GM23248 (cell line): Measurements from ENCODE around the gene GLYATL2. TPM values are rescaled to one million over a fixed set of nuclear protein-coding genes. Genes with fewer than 3 reads are reported as not detected.

Experiments used
- DNase-seq: peaks from one replicate; pipeline ENCODE4 v3.0.0-alpha.2; 2015
- H2AFZ ChIP-seq: fragments of 200-600 bp; sonication (generic); 2 replicates; pipeline ENCODE4 v1.6.1; 2016; ENCODE audit warnings: antibody characterized with exemption
- H3F3A ChIP-seq: fragments of 200-600 bp; sonication (generic); 2 replicates; pipeline ENCODE4 v1.6.1; 2016; ENCODE audit warnings: mild to moderate bottlenecking, antibody characterized with exemption, mixed run types; ENCODE audit not compliant: insufficient read depth
- H3K27ac ChIP-seq: fragments of 200-600 bp; sonication (generic); 2 replicates; pipeline ENCODE4 v1.5.1; 2016; ENCODE audit warnings: mild to moderate bottlenecking
- H3K27me3 ChIP-seq: fragments of 200-600 bp; sonication (generic); replicated peaks from 2 replicates; pipeline ENCODE4 v1.6.1; 2016; ENCODE audit warnings: mild to moderate bottlenecking; ENCODE audit not compliant: insufficient read depth
- H3K36me3 ChIP-seq: fragments of 200-600 bp; sonication (generic); 2 replicates; pipeline ENCODE4 v1.6.1; 2016; ENCODE audit warnings: low read depth, mild to moderate bottlenecking
- H3K4me1 ChIP-seq: fragments of 200-600 bp; sonication (generic); 2 replicates; pipeline ENCODE4 v1.6.1; 2016; ENCODE audit warnings: mild to moderate bottlenecking; ENCODE audit not compliant: insufficient read depth
- H3K4me2 ChIP-seq: fragments of 200-600 bp; sonication (generic); one replicate; pipeline ENCODE4 v1.6.1; 2016; ENCODE audit warnings: mild to moderate bottlenecking; ENCODE audit not compliant: unreplicated experiment
- H3K4me3 ChIP-seq: fragments of 200-600 bp; sonication (generic); 2 replicates; pipeline ENCODE4 v1.5.1; 2016; ENCODE audit warnings: mild to moderate bottlenecking
- H3K79me2 ChIP-seq: fragments of 200-600 bp; sonication (generic); 2 replicates; pipeline ENCODE4 v1.6.1; 2016; ENCODE audit warnings: mild to moderate bottlenecking; ENCODE audit not compliant: insufficient read depth
- H3K9ac ChIP-seq: fragments of 200-600 bp; sonication (generic); 2 replicates; pipeline ENCODE4 v1.6.1; 2016; ENCODE audit warnings: mild to moderate bottlenecking
- H3K9me2 ChIP-seq: fragments of 200-600 bp; sonication (generic); 2 replicates; pipeline ENCODE4 v1.6.1; 2016; ENCODE audit warnings: mixed run types, mild to moderate bottlenecking, moderate library complexity; ENCODE audit not compliant: insufficient read depth
- H3K9me3 ChIP-seq: fragments of 200-600 bp; sonication (generic); one replicate; pipeline ENCODE4 v1.6.1; 2017; ENCODE audit warnings: low read depth
- H4K20me1 ChIP-seq: fragments of 200-600 bp; sonication (generic); 2 replicates; pipeline ENCODE4 v1.6.0; 2016; ENCODE audit not compliant: insufficient read depth
- EZH2 ChIP-seq: fragments of 200-600 bp; sonication (generic); IDR thresholded peaks from 2 replicates; pipeline ENCODE4 v1.6.1; 2018; ENCODE audit warnings: antibody characterized with exemption, mild to moderate bottlenecking; ENCODE audit not compliant: insufficient read depth, poor library complexity, severe bottlenecking
- EZH2phosphoT487 ChIP-seq: fragments of 200-600 bp; sonication (generic); IDR thresholded peaks from 2 replicates; pipeline ENCODE4 v1.6.1; 2018; ENCODE audit warnings: antibody characterized with exemption, moderate library complexity, mild to moderate bottlenecking, low read depth; ENCODE audit not compliant: insufficient read depth
- WGBS, 2 experiments: methylation state at CpG; one replicate each; pipeline ENCODE4 v1.1.6; 2015 to 2017; ENCODE audit warnings: low lambda C conversion rate in 2 of 2, low coverage in 1 of 2; ENCODE audit errors: missing lambda C conversion rate in 2 of 2; 5-methylcytosine and 5-hydroxymethylcytosine counted together
- in situ Hi-C: fragments of 300-500 bp; cut with MboI; formaldehyde crosslinking; loops from 2 replicates; pipeline ENCODE4 v1.15.0; 2020
- polyA plus RNA-seq: library from polyadenylated mRNA; unstranded; fragments of >200 nt; fragmentation: Nextera tagmentation; extraction: Ambion mirVana; gene quantifications from 2 replicates; pipeline ENCODE4 v1.2.1, GENCODE V29; 2016
- total RNA-seq: library from RNA; depleted of rRNA; stranded (reverse); fragments of >200 nt; shearing (Covaris generic); gene quantifications from 2 replicates; pipeline ENCODE4 v1.2.3, GENCODE V29; 2014

GLYATL2 gene
- total and polyA plus RNA-seq, 2 experiments from 2014 or later: 0.29 to 0.65 TPM

DNA sequence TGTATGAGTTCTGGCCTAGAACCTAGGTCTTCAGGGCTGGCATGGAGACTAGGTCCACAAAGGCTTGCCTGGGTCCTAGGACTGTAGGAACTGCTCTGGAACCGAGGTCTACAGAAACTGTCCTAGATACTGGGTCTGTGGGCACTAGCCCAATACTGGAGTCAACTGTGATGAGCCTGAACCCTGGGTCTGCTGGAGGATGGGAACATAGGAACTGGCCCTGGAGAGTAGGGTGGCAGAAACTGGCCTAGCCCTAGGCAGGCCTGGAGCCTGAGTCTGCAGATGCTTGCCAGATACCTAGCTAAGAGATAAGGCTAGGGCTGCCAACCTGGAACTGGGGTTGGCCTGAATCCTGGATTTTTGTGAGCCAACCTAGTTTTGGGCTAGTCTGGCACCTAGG is 19.2 kb upstream of the GLYATL2 start:
- H3K9me2 ChIP-seq: 0 out of 2 replicates have a peak, but pooled peaks cover 3% of the 10 kb centered on the region
- H3K4me2 ChIP-seq: no peak overlapping the region
- no peaks in the 10 kb centered on the region for H3K9me3 ChIP-seq
- no peaks in the 10 kb centered on the region for H3K4me1 ChIP-seq
- H4K20me1 ChIP-seq: no peaks in the 10 kb centered on the region
- no peak overlapping the region for H2AFZ ChIP-seq
- 6 to 13% methylated on average over 1 of the region's 1 CpG for WGBS, 2 experiments
- H3K9ac ChIP-seq: no peak overlapping the region
- H3K27ac ChIP-seq: no peak overlapping the region
- no peaks in the 10 kb centered on the region for H3K36me3 ChIP-seq
- H3F3A ChIP-seq: no peaks in the 10 kb centered on the region
- in situ Hi-C loops: no loop called here
- H3K79me2 ChIP-seq: no peaks in the 10 kb centered on the region
- no peak overlapping the region for H3K4me3 ChIP-seq
- DNase-seq: no peak
- no peak for TF ChIP-seq EZH2phosphoT487
- no peak for TF ChIP-seq EZH2
- H3K27me3 ChIP-seq: no peaks in the 10 kb centered on the region

- Histone ChIP-seq H3K4me2 (no peak overlapping the region), H3K27me3 (no peaks in the 10 kb centered on the region), H3F3A (no peaks in the 10 kb centered on the region), H3K9me3 (no peaks in the 10 kb centered on the region), H4K20me1 (no peaks in the 10 kb centered on the region), H3K4me3 (no peak overlapping the region), H3K9me2 (0 out of 2 replicates have a peak, but pooled peaks cover 3% of the 10 kb centered on the region), H2AFZ (no peak overlapping the region), H3K36me3 (no peaks in the 10 kb centered on the region), H3K27ac (no peak overlapping the region), H3K9ac (no peak overlapping the region), H3K4me1 (no peaks in the 10 kb centered on the region), H3K79me2 (no peaks in the 10 kb centered on the region)
- WGBS, 2 experiments: 2 to 4% methylated on average over 1 of the region's 1 CpG
- DNase-seq: no peak
- TF ChIP-seq EZH2 (no peak), EZH2phosphoT487 (no peak)
- in situ Hi-C loops: no loop called here
Measured at GRCh38 chr11:58861533-58861932, 17.0 kb upstream of the GLYATL2 start.

GRCh38 chr11:58856806-58857205 is 12.3 kb upstream of the GLYATL2 start:
- H3K27ac ChIP-seq: no peak overlapping the region

GRCh38 chr11:58845386-58845785 is 882 bp upstream of the GLYATL2 start:
- no peaks in the 10 kb centered on the region for H4K20me1 ChIP-seq
- WGBS, 2 experiments: 6% methylated on average over 3 of the region's 3 CpGs
- H3K79me2 ChIP-seq: no peaks in the 10 kb centered on the region
- no peak for DNase-seq
- H2AFZ ChIP-seq: no peak overlapping the region
- H3K27ac ChIP-seq: no peak overlapping the region
- no peaks in the 10 kb centered on the region for H3K9me3 ChIP-seq
- H3K9ac ChIP-seq: no peak overlapping the region
- H3K4me1 ChIP-seq: no peaks in the 10 kb centered on the region
- H3K4me2 ChIP-seq: no peak overlapping the region
- no peaks in the 10 kb centered on the region; the same call in 1 of the 2 replicates for H3K27me3 ChIP-seq
- no peaks in the 10 kb centered on the region; the same call in 1 of the 2 replicates for H3K9me2 ChIP-seq
- TF ChIP-seq EZH2phosphoT487: no peak
- TF ChIP-seq EZH2: no peak
- H3K36me3 ChIP-seq: no peaks in the 10 kb centered on the region
- in situ Hi-C loops: no loop called here
- H3K4me3 ChIP-seq: no peak overlapping the region
- H3F3A ChIP-seq: no peaks in the 10 kb centered on the region

More at GRCh38 chr11:58856806-58857205, 12.3 kb upstream of the GLYATL2 start:
- H3K36me3 ChIP-seq: no peaks in the 10 kb centered on the region
- no peaks in the 10 kb centered on the region for H3K4me1 ChIP-seq
- H3K9me3 ChIP-seq: no peaks in the 10 kb centered on the region
- H3K4me2 ChIP-seq: no peak overlapping the region
- H3K4me3 ChIP-seq: no peak overlapping the region
- in situ Hi-C loops: no loop called here
- no peaks in the 10 kb centered on the region for H3K79me2 ChIP-seq
- 0 out of 2 replicates have a peak, but pooled peaks cover 3% of the 10 kb centered on the region for H3K9me2 ChIP-seq
- H3F3A ChIP-seq: no peaks in the 10 kb centered on the region
- no peaks in the 10 kb centered on the region for H3K27me3 ChIP-seq
- H4K20me1 ChIP-seq: no peaks in the 10 kb centered on the region
- TF ChIP-seq EZH2: no peak
- no peak for DNase-seq
- H3K9ac ChIP-seq: no peak overlapping the region
- no peak overlapping the region for H2AFZ ChIP-seq

DNA sequence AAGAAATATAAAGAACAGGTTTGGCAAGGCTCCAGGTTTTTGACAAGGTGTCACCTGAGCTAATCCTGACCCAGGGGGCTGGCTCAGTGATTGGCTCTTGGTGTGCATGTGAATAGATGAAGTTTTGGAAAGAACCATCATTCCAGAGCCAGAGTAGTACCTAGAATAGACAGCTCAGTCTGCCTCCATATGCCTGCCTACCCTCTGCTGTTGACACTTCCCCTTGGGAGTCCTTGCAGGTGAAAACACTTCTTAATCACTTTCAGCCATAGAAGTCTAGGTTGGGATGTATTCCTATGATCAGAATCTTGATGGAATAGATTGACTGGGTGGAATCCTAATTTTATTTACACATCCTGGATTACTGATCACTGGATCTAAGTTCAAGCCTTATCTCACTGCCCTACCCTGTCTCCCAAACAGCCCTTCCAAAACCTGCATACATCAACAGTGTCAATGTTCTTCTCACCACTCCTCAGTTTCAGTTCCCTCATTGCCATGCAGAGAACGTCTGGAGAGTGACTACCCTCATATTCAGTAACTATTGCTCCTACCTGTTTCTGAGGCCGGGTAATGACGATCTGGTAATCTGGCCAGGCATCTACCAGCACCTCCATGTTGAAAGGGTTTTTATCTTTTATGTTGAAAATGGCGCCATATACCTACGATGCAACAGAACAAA is 6.7 kb downstream of the GLYATL2 start:
- Histone ChIP-seq H3K9me3 (no peaks in the 10 kb centered on the region), H3K27ac (no peak overlapping the region), H3K9ac (no peak overlapping the region), H3F3A (no peaks in the 10 kb centered on the region), H3K4me3 (no peak overlapping the region), H3K27me3 (no peaks in the 10 kb centered on the region), H3K9me2 (no peaks in the 10 kb centered on the region; the same call in 1 of the 2 replicates), H2AFZ (no peak overlapping the region), H3K79me2 (no peaks in the 10 kb centered on the region), H4K20me1 (no peaks in the 10 kb centered on the region), H3K36me3 (no peaks in the 10 kb centered on the region), H3K4me1 (no peaks in the 10 kb centered on the region), H3K4me2 (no peak overlapping the region)
- in situ Hi-C loops: no loop called here
- 15 to 26% methylated on average over 5 of the region's 5 CpGs for WGBS, 2 experiments
- no peak for TF ChIP-seq EZH2
- TF ChIP-seq EZH2phosphoT487: no peak
- DNase-seq: no peak
